Erythroblast (primary cell): ENCODE measurements around the gene SSC4D.

Experiments
- GATA1 ChIP-seq: IDR thresholded peaks from 2 replicates; pipeline ENCODE4 v1.6.1; 2011; ENCODE audit warnings: low read depth, mild to moderate bottlenecking, control low read depth, low read length, moderate library complexity
- POLR2A ChIP-seq: IDR thresholded peaks from 2 replicates; pipeline ENCODE4 v1.6.1; 2011; ENCODE audit warnings: mild to moderate bottlenecking, low read length

DNA sequence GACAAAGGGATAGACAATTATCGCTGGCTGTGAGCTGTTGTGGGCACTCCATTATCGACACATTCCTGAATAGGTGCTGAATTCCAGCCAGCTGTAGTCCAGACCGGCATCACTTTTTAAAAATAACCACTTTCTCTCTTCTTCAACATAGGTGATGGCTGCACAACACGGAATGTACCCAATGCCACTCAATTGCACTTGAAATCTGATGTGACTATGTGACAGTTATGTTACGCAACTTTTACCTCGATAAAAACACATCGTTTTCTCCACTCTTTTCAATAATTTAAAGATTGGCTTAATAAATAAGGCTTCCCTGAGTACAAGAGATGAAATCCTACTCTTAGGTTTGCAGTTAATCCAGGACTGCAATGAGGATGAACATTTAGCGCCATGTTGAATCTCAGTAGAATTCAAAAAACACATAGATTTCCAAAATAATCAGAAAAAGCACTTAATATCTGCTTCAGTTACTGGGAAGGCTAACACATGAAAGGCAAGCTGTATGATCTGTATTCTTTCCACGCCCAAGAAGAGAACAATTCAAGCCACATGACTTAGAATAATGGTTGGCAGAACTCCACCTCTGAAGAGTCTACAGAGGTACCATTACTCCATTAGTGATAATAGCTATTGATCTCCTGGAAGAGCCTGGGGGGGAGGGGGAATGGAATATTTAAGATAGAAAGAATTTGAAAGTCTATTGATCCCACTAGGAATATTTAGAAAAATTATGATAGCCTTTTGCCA is 54.3 kb downstream of the SSC4D start:
- no peak for TF ChIP-seq POLR2A
- no peak for TF ChIP-seq GATA1
